GM23248 (cell line): ENCODE measurements around the gene WDR19. TPM values are rescaled to one million over a fixed set of nuclear protein-coding genes. Genes with fewer than 3 reads are reported as not detected.
"Not testable (repeated sequence)": the region's sequence is repeated elsewhere in the genome, so short reads cannot be mapped to it uniquely, and the experiment has no call there.

Experiments used
- DNase-seq: peaks from one replicate; pipeline ENCODE4 v3.0.0-alpha.2; 2015
- H2AFZ ChIP-seq: fragments of 200-600 bp; sonication (generic); 2 replicates; pipeline ENCODE4 v1.6.1; 2016; ENCODE audit warnings: antibody characterized with exemption
- H3F3A ChIP-seq: fragments of 200-600 bp; sonication (generic); 2 replicates; pipeline ENCODE4 v1.6.1; 2016; ENCODE audit warnings: mild to moderate bottlenecking, antibody characterized with exemption, mixed run types; ENCODE audit not compliant: insufficient read depth
- H3K27ac ChIP-seq: fragments of 200-600 bp; sonication (generic); 2 replicates; pipeline ENCODE4 v1.5.1; 2016; ENCODE audit warnings: mild to moderate bottlenecking
- H3K27me3 ChIP-seq: fragments of 200-600 bp; sonication (generic); replicated peaks from 2 replicates; pipeline ENCODE4 v1.6.1; 2016; ENCODE audit warnings: mild to moderate bottlenecking; ENCODE audit not compliant: insufficient read depth
- H3K36me3 ChIP-seq: fragments of 200-600 bp; sonication (generic); 2 replicates; pipeline ENCODE4 v1.6.1; 2016; ENCODE audit warnings: low read depth, mild to moderate bottlenecking
- H3K4me1 ChIP-seq: fragments of 200-600 bp; sonication (generic); 2 replicates; pipeline ENCODE4 v1.6.1; 2016; ENCODE audit warnings: mild to moderate bottlenecking; ENCODE audit not compliant: insufficient read depth
- H3K4me2 ChIP-seq: fragments of 200-600 bp; sonication (generic); one replicate; pipeline ENCODE4 v1.6.1; 2016; ENCODE audit warnings: mild to moderate bottlenecking; ENCODE audit not compliant: unreplicated experiment
- H3K4me3 ChIP-seq: fragments of 200-600 bp; sonication (generic); 2 replicates; pipeline ENCODE4 v1.5.1; 2016; ENCODE audit warnings: mild to moderate bottlenecking
- H3K79me2 ChIP-seq: fragments of 200-600 bp; sonication (generic); 2 replicates; pipeline ENCODE4 v1.6.1; 2016; ENCODE audit warnings: mild to moderate bottlenecking; ENCODE audit not compliant: insufficient read depth
- H3K9ac ChIP-seq: fragments of 200-600 bp; sonication (generic); 2 replicates; pipeline ENCODE4 v1.6.1; 2016; ENCODE audit warnings: mild to moderate bottlenecking
- H3K9me2 ChIP-seq: fragments of 200-600 bp; sonication (generic); 2 replicates; pipeline ENCODE4 v1.6.1; 2016; ENCODE audit warnings: mixed run types, mild to moderate bottlenecking, moderate library complexity; ENCODE audit not compliant: insufficient read depth
- H3K9me3 ChIP-seq: fragments of 200-600 bp; sonication (generic); one replicate; pipeline ENCODE4 v1.6.1; 2017; ENCODE audit warnings: low read depth
- H4K20me1 ChIP-seq: fragments of 200-600 bp; sonication (generic); 2 replicates; pipeline ENCODE4 v1.6.0; 2016; ENCODE audit not compliant: insufficient read depth
- EZH2 ChIP-seq: fragments of 200-600 bp; sonication (generic); IDR thresholded peaks from 2 replicates; pipeline ENCODE4 v1.6.1; 2018; ENCODE audit warnings: antibody characterized with exemption, mild to moderate bottlenecking; ENCODE audit not compliant: insufficient read depth, poor library complexity, severe bottlenecking
- EZH2phosphoT487 ChIP-seq: fragments of 200-600 bp; sonication (generic); IDR thresholded peaks from 2 replicates; pipeline ENCODE4 v1.6.1; 2018; ENCODE audit warnings: antibody characterized with exemption, moderate library complexity, mild to moderate bottlenecking, low read depth; ENCODE audit not compliant: insufficient read depth
- WGBS, 2 experiments: methylation state at CpG; one replicate each; pipeline ENCODE4 v1.1.6; 2015 to 2017; ENCODE audit warnings: low lambda C conversion rate in 2 of 2, low coverage in 1 of 2; ENCODE audit errors: missing lambda C conversion rate in 2 of 2; 5-methylcytosine and 5-hydroxymethylcytosine counted together
- in situ Hi-C: fragments of 300-500 bp; cut with MboI; formaldehyde crosslinking; loops from 2 replicates; pipeline ENCODE4 v1.15.0; 2020
- polyA plus RNA-seq: library from polyadenylated mRNA; unstranded; fragments of >200 nt; fragmentation: Nextera tagmentation; extraction: Ambion mirVana; gene quantifications from 2 replicates; pipeline ENCODE4 v1.2.1, GENCODE V29; 2016
- total RNA-seq: library from RNA; depleted of rRNA; stranded (reverse); fragments of >200 nt; shearing (Covaris generic); gene quantifications from 2 replicates; pipeline ENCODE4 v1.2.3, GENCODE V29; 2014

Gene WDR19
- total and polyA plus RNA-seq, 2 experiments from 2014 or later, result 17.3 to 23.7 TPM

- DNase-seq, result no peak
- H3K4me2 ChIP-seq, result no peak overlapping the region
- H3K27me3 ChIP-seq, result no peaks in the 10 kb centered on the region
- no peak overlapping the region for H3K27ac ChIP-seq
- no peaks in the 10 kb centered on the region for H3K9me2 ChIP-seq
- no peak for TF ChIP-seq EZH2phosphoT487
- no peak for TF ChIP-seq EZH2
- no peak overlapping the region for H3K9ac ChIP-seq
- no peaks in the 10 kb centered on the region for H3K4me1 ChIP-seq
- no peaks in the 10 kb centered on the region for H3K36me3 ChIP-seq
- no peaks in the 10 kb centered on the region for H3K79me2 ChIP-seq
- 40 to 41% methylated on average over 3 of the region's 3 CpGs for WGBS, 2 experiments
- no peak overlapping the region for H2AFZ ChIP-seq
- no peak overlapping the region for H3K4me3 ChIP-seq
- no peaks in the 10 kb centered on the region for H3F3A ChIP-seq
- H3K9me3 ChIP-seq, result no peaks in the 10 kb centered on the region
- in situ Hi-C loops, result no loop called here
- no peaks in the 10 kb centered on the region for H4K20me1 ChIP-seq
Measured at GRCh38 chr4:39169426-39169825, 12.9 kb upstream of the WDR19 start.

DNA sequence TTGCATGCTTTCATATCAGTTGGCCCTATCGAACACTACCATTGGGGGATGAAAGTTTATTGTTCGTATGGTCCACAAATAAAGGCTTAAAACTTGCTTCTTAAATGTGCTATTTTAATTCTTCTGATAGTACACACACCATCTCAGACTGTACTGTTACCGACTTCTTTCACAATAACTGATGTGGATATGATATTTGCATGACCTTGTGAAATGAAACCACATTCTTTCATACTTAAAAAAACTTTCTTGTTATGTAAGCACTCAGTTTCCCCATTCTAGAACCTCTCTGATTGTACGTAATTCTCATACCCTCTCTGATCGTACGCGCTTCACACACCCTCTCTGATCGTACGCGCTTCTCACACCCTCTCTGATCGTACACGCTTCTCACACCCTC, 12.0 kb upstream of the WDR19 start:
- H3K4me1 ChIP-seq, result no peaks in the 10 kb centered on the region
- no peaks in the 10 kb centered on the region for H3K9me2 ChIP-seq
- H3K27me3 ChIP-seq, result no peaks in the 10 kb centered on the region
- no peak overlapping the region for H2AFZ ChIP-seq
- H4K20me1 ChIP-seq, result no peaks in the 10 kb centered on the region
- no peak overlapping the region for H3K9ac ChIP-seq
- H3K9me3 ChIP-seq, result no peaks in the 10 kb centered on the region
- no peaks in the 10 kb centered on the region for H3F3A ChIP-seq
- no peaks in the 10 kb centered on the region for H3K36me3 ChIP-seq
- 92 to 93% methylated on average over 10 to 12 of the region's 12 CpGs for WGBS, 2 experiments
- no peaks in the 10 kb centered on the region for H3K79me2 ChIP-seq
- DNase-seq, result no peak
- H3K27ac ChIP-seq, result no peak overlapping the region
- H3K4me3 ChIP-seq, result no peak overlapping the region
- TF ChIP-seq EZH2phosphoT487 (no peak), EZH2 (no peak)
- in situ Hi-C loops, result no loop called here
- H3K4me2 ChIP-seq, result no peak overlapping the region

DNA sequence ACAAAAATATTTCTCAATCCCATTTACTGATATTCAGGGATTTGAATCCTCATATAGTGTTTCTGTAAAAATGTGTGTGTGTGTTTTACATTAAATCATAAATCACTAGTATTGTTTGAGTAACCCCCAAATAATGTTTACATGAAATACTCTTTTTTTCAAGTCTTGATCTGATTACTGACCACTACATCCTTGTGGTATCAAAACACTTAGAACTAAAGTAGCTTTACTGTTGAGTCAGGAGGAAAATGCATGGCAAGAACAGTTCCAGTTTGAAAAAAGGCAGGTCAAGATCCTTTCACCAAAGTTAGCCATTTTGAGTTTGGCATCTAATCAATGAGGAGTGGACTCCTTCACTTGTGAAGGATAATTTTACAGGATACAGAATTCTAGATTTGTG, 3.6 kb upstream of the WDR19 start:
- in situ Hi-C loops, result no loop called here
- peaks cover 4% of the 10 kb centered on the region for H3K79me2 ChIP-seq
- no peaks in the 10 kb centered on the region for H3F3A ChIP-seq
- H3K4me1 ChIP-seq, result peaks cover 4% of the 10 kb centered on the region; the same call in 1 of the 2 replicates
- no peak for DNase-seq
- no peak overlapping the region for H3K4me2 ChIP-seq
- 0 out of 2 replicates have a peak overlapping the region, but pooled peaks have one; percentile 17 for H2AFZ ChIP-seq
- no peaks in the 10 kb centered on the region for H4K20me1 ChIP-seq
- no peak overlapping the region for H3K27ac ChIP-seq
- no peak overlapping the region for H3K4me3 ChIP-seq
- no peaks in the 10 kb centered on the region for H3K9me3 ChIP-seq
- TF ChIP-seq EZH2phosphoT487 (no peak), EZH2 (no peak)
- H3K9me2 ChIP-seq, result no peaks in the 10 kb centered on the region
- H3K27me3 ChIP-seq, result no peaks in the 10 kb centered on the region
- H3K36me3 ChIP-seq, result no peaks in the 10 kb centered on the region
- H3K9ac ChIP-seq, result no peak overlapping the region

- Histone ChIP-seq H2AFZ (no peak overlapping the region; the same call in 1 of the 2 replicates), H3K79me2 (peaks cover 14% of the 10 kb centered on the region), H3K4me1 (peaks cover 6% of the 10 kb centered on the region; the same call in 1 of the 2 replicates), H3K9me2 (no peaks in the 10 kb centered on the region), H3K9me3 (no peaks in the 10 kb centered on the region), H3K36me3 (no peaks in the 10 kb centered on the region), H3F3A (no peaks in the 10 kb centered on the region), H3K4me2 (no peak overlapping the region), H3K27ac (no peak overlapping the region), H3K9ac (no peak overlapping the region), H3K27me3 (no peaks in the 10 kb centered on the region), H4K20me1 (no peaks in the 10 kb centered on the region), H3K4me3 (no peak overlapping the region)
- no peak for TF ChIP-seq EZH2
- TF ChIP-seq EZH2phosphoT487, result no peak
- DNase-seq, result no peak
- WGBS, 2 experiments, result 42 to 66% methylated on average over 3 of the region's 3 CpGs
- in situ Hi-C loops, result no loop called here
Measured at GRCh38 chr4:39179681-39180080, 2.6 kb upstream of the WDR19 start.

DNA sequence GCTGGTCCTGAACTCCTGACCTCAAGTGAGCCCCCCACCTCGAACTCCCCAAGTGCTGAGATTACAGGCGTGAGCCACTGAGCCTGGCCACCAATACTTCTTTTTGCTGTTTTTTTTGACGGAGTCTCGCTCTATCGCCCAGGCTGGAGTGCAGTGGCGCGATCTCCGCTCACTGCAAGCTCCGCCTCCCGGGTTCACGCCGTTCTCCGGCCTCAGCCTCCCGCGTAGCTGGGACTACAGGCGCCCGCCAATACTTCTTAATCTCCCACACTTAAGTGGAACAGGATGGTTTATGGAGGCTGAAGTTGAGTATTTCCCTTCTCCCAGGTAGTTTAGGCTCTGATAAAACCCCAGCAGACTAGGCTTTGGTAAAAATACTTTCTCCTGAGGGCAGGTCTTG, 1.7 kb upstream of the WDR19 start:
- H3K27ac ChIP-seq, H3K9ac ChIP-seq, H4K20me1 ChIP-seq, DNase-seq, H3K36me3 ChIP-seq, H3K9me2 ChIP-seq, H3F3A ChIP-seq, H3K27me3 ChIP-seq, H3K4me1 ChIP-seq, H3K9me3 ChIP-seq, H3K4me3 ChIP-seq, in situ Hi-C loops, H3K4me2 ChIP-seq: not testable (repeated sequence)
- H2AFZ ChIP-seq, result 0 out of 2 replicates have a peak overlapping the region, but pooled peaks have one; percentile 94
- H3K79me2 ChIP-seq, result peaks cover 16% of the 10 kb centered on the region
- 94 to 97% methylated on average over 17 of the region's 17 CpGs for WGBS, 2 experiments
